GM12878 (cell line): ENCODE results near the gene MYL11. TPM values are rescaled to one million over a fixed set of nuclear protein-coding genes. Genes with fewer than 3 reads are reported as not detected.

Experiments
- ATF7 ChIP-seq: fragments of 450-650 bp; IDR thresholded peaks from 2 replicates; pipeline ENCODE4 v1.6.1; 2016; ENCODE audit warnings: low read depth, mild to moderate bottlenecking
- CBFB ChIP-seq: IDR thresholded peaks from 2 replicates; pipeline ENCODE4 v1.6.1; 2016; ENCODE audit warnings: antibody characterized with exemption, low read depth
- HCFC1 ChIP-seq: fragments of 150-350 bp; IDR thresholded peaks from 2 replicates; pipeline ENCODE4 v1.6.1; 2014; ENCODE audit warnings: low read length
- HDAC6 ChIP-seq: fragments of 200-600 bp; sonication (generic); IDR thresholded peaks from one replicate; pipeline ENCODE4 v1.8.0; 2017; ENCODE audit warnings: antibody characterized with exemption; ENCODE audit not compliant: unreplicated experiment
- SMC3 ChIP-seq: IDR thresholded peaks from 2 replicates; pipeline ENCODE4 v1.6.1; 2011; ENCODE audit warnings: low read length, improper control_type of control experiment, borderline replicate concordance
- SUZ12 ChIP-seq: fragments of 200-600 bp; sonication (generic); IDR thresholded peaks from one replicate; pipeline ENCODE4 v1.6.1; 2018; ENCODE audit warnings: antibody characterized with exemption, mild to moderate bottlenecking; ENCODE audit not compliant: unreplicated experiment
- polyA plus RNA-seq, 11 experiments: library from polyadenylated mRNA; depleted of rRNA in 4 of 11; unstranded in 6 of 11; stranded (reverse) in 5 of 11; fragments of >200 nt; fragmentation: Nextera tagmentation in 4 of 11; fragmentation: Illumina TruSeq in 1 of 11; extraction: Ambion mirVana in 4 of 11; extraction: Trizol in 1 of 11; gene quantifications; 1 replicate in 1 of 11; 2 replicates in 10 of 11; pipeline versions ENCODE4 v1.2.1 to v1.2.3, GENCODE V29; 2011 to 2016; ENCODE audit warnings: inconsistent platforms in 2 of 11, missing spikeins in 2 of 11, low read depth in 1 of 11
- total RNA-seq, 4 experiments: library from RNA; depleted of rRNA in 3 of 4; stranded (reverse); fragments of >200 nt in 3 of 4; fragmentation: Illumina TruSeq in 1 of 4; extraction: Trizol in 1 of 4; gene quantifications; 2 replicates each; pipeline versions ENCODE4 v1.2.1 to v1.2.3, GENCODE V29; 2013 to 2021
- TF ChIP-seq, protein P1 (sequence below): fragments of 450-650 bp; IDR thresholded peaks from 2 replicates; pipeline ENCODE4 v1.6.1; 2017; ENCODE audit warnings: mild to moderate bottlenecking, moderate library complexity

MYL11 gene
- total and polyA plus RNA-seq, 10 of the 15 experiments (the other 5 are each of a cell fraction or from before 2014, with no cell fraction given): 0.19 to 1.2 (median 0.61) TPM; not detected in 5

DNA sequence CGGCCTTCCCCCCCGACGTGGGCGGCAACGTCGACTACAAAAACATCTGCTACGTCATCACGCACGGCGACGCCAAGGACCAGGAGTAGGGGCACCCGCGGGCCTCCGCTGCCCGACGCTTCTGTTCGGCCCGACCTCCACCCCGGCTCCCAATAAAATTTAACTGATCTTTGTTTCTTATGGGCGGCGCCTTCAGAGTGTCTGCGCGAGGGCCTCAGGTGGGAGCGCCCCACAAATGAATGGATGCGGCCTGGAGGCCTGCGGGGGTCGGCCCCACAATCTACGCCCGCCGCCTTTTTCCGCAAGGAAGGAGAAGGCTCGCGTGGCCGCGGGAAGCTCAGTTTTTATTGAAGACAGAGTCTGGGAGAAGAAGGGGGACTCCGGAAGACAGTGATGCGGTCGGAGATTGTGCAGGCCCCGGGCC lies 3.2 kb downstream of the MYL11 start (continued):
- TF ChIP-seq SUZ12 (no peak), ATF7 (peak; percentile 82), HCFC1 (no peak), HDAC6 (no peak), SMC3 (no peak), CBFB (no peak; the same call in 1 of the 2 replicates)
- TF ChIP-seq, protein P1, sequence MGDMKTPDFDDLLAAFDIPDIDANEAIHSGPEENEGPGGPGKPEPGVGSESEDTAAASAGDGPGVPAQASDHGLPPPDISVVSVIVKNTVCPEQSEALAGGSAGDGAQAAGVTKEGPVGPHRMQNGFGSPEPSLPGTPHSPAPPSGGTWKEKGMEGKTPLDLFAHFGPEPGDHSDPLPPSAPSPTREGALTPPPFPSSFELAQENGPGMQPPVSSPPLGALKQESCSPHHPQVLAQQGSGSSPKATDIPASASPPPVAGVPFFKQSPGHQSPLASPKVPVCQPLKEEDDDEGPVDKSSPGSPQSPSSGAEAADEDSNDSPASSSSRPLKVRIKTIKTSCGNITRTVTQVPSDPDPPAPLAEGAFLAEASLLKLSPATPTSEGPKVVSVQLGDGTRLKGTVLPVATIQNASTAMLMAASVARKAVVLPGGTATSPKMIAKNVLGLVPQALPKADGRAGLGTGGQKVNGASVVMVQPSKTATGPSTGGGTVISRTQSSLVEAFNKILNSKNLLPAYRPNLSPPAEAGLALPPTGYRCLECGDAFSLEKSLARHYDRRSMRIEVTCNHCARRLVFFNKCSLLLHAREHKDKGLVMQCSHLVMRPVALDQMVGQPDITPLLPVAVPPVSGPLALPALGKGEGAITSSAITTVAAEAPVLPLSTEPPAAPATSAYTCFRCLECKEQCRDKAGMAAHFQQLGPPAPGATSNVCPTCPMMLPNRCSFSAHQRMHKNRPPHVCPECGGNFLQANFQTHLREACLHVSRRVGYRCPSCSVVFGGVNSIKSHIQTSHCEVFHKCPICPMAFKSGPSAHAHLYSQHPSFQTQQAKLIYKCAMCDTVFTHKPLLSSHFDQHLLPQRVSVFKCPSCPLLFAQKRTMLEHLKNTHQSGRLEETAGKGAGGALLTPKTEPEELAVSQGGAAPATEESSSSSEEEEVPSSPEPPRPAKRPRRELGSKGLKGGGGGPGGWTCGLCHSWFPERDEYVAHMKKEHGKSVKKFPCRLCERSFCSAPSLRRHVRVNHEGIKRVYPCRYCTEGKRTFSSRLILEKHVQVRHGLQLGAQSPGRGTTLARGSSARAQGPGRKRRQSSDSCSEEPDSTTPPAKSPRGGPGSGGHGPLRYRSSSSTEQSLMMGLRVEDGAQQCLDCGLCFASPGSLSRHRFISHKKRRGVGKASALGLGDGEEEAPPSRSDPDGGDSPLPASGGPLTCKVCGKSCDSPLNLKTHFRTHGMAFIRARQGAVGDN: peak; percentile 99
